Smooth muscle cell (in vitro differentiated cells): ENCODE data around the gene XRCC1. TPM values are rescaled to one million over a fixed set of nuclear protein-coding genes. Genes with fewer than 3 reads are reported as not detected.
A peak's percentile ranks its signal among the peaks of the same experiment; 100 is the strongest.

Experiments
- DNase-seq: peaks from one replicate; lab custom pipeline; 2025; ENCODE audit not compliant: unreplicated experiment; lab: John Stamatoyannopoulos, UW
- H2AFZ ChIP-seq: fragments of 200-600 bp; sonication (generic); 2 replicates; pipeline ENCODE4 v1.6.0; 2016; ENCODE audit warnings: antibody characterized with exemption, low read depth, mild to moderate bottlenecking
- H3F3A ChIP-seq: fragments of 200-600 bp; sonication (generic); 2 replicates; pipeline ENCODE4 v1.6.0; 2017; ENCODE audit warnings: antibody characterized with exemption, low read depth
- H3K27ac ChIP-seq: fragments of 200-600 bp; sonication (generic); 2 replicates; pipeline ENCODE4 v1.5.1; 2016; ENCODE audit warnings: low read depth, mild to moderate bottlenecking
- H3K27me3 ChIP-seq: fragments of 200-600 bp; sonication (generic); 2 replicates; pipeline ENCODE4 v1.6.1; 2016; ENCODE audit warnings: low read depth, mild to moderate bottlenecking
- H3K36me3 ChIP-seq: fragments of 200-600 bp; sonication (generic); 2 replicates; pipeline ENCODE4 v1.5.1; 2016; ENCODE audit warnings: low read depth
- H3K4me1 ChIP-seq: fragments of 200-600 bp; sonication (generic); 2 replicates; pipeline ENCODE4 v1.5.1; 2016; ENCODE audit warnings: low read depth
- H3K4me2 ChIP-seq: fragments of 200-600 bp; sonication (generic); 2 replicates; pipeline ENCODE4 v1.6.0; 2016; ENCODE audit warnings: mild to moderate bottlenecking
- H3K4me3 ChIP-seq: fragments of 200-600 bp; sonication (generic); 2 replicates; pipeline ENCODE4 v1.5.1; 2016; ENCODE audit warnings: mild to moderate bottlenecking
- H3K79me2 ChIP-seq: fragments of 200-600 bp; sonication (generic); 2 replicates; pipeline ENCODE4 v1.6.0; 2016; ENCODE audit warnings: low read depth, mild to moderate bottlenecking
- H3K9ac ChIP-seq: fragments of 200-600 bp; sonication (generic); 2 replicates; pipeline ENCODE4 v1.6.0; 2016; ENCODE audit warnings: low read depth
- H3K9me3 ChIP-seq: fragments of 200-600 bp; sonication (generic); replicated peaks from 2 replicates; pipeline ENCODE4 v1.5.1; 2016; ENCODE audit warnings: low read depth
- H4K20me1 ChIP-seq: fragments of 200-600 bp; sonication (generic); 2 replicates; pipeline ENCODE4 v1.6.0; 2016; ENCODE audit warnings: low read depth
- WGBS: methylation state at CpG from one replicate; pipeline ENCODE4 v1.1.7; 2016; ENCODE audit warnings: low lambda C conversion rate; 5-methylcytosine and 5-hydroxymethylcytosine counted together
- polyA plus RNA-seq: library from polyadenylated mRNA; unstranded; fragments of >200 nt; fragmentation: Nextera tagmentation; extraction: Ambion mirVana; gene quantifications from 2 replicates; pipeline ENCODE4 v1.2.1, GENCODE V29; 2016
- total RNA-seq: library from RNA; depleted of rRNA; stranded (reverse); fragments of >200 nt; gene quantifications from 2 replicates; pipeline ENCODE4 v1.2.3, GENCODE V29; 2014
- TF ChIP-seq, protein P1 (sequence below): fragments of 200-600 bp; sonication (generic); IDR thresholded peaks from 2 replicates; pipeline ENCODE4 v1.5.1; 2017; ENCODE audit warnings: borderline replicate concordance, mild to moderate bottlenecking, antibody characterized with exemption; ENCODE audit not compliant: insufficient read depth, poor library complexity, severe bottlenecking

The XRCC1 gene
- total and polyA plus RNA-seq, 2 experiments from 2014 or later = 24.9 to 35.1 TPM

DNA sequence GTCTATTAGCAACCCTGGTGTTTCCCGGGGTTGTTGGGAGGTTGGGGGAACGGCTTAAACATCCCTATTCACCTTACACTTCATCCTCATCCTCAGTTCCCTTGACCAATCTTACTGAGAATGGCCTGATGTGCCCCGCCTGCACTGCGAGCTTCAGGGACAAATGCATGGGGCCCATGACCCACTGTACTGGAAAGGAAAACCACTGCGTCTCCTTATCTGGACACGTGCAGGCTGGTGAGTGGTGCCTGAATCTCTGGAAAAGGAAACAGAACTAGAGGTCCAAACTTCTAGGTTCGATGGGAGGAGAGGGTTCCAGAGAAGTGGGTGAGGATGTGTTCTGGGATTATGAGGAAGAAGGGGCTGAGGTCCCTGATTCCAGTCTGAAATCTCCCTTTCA lies 6.1 kb upstream of the XRCC1 start:
- H3K27ac ChIP-seq = no peak overlapping the region
- no peaks in the 10 kb centered on the region for H4K20me1 ChIP-seq
- no peak overlapping the region for H3K4me3 ChIP-seq
- H3K9ac ChIP-seq = no peak overlapping the region
- 74% methylated on average over 7 of the region's 7 CpGs for WGBS
- H2AFZ ChIP-seq = no peak overlapping the region
- no peaks in the 10 kb centered on the region for H3K9me3 ChIP-seq
- peaks cover under 1% of the 10 kb centered on the region for H3K79me2 ChIP-seq
- no peaks in the 10 kb centered on the region for H3K27me3 ChIP-seq
- H3K4me2 ChIP-seq = peak overlapping the region; percentile 82
- H3F3A ChIP-seq = no peaks in the 10 kb centered on the region
- DNase-seq = no peak
- TF ChIP-seq, protein P1, sequence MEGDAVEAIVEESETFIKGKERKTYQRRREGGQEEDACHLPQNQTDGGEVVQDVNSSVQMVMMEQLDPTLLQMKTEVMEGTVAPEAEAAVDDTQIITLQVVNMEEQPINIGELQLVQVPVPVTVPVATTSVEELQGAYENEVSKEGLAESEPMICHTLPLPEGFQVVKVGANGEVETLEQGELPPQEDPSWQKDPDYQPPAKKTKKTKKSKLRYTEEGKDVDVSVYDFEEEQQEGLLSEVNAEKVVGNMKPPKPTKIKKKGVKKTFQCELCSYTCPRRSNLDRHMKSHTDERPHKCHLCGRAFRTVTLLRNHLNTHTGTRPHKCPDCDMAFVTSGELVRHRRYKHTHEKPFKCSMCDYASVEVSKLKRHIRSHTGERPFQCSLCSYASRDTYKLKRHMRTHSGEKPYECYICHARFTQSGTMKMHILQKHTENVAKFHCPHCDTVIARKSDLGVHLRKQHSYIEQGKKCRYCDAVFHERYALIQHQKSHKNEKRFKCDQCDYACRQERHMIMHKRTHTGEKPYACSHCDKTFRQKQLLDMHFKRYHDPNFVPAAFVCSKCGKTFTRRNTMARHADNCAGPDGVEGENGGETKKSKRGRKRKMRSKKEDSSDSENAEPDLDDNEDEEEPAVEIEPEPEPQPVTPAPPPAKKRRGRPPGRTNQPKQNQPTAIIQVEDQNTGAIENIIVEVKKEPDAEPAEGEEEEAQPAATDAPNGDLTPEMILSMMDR = no peak
- H3K36me3 ChIP-seq = no peaks in the 10 kb centered on the region
- H3K4me1 ChIP-seq = no peaks in the 10 kb centered on the region

DNA sequence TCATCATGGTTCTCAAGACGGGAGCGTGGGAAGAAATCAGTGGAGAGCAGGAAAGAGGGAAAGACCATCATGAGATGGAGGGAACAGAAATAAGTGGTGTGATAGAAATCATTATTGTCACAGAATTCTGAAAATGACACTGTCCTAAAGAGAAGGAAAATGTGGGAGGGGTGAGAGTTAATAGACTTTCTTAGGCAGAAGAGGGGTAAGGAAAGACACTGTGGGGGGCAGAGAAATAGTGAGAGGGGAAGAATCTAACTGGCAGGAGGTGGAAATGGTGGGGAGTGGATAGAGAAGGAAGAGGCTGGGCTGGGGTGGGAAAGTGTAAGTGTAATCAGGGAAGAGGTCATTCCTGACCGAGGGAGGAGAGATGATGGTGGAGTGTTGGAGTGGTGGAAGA lies 3.5 kb upstream of the XRCC1 start:
- H3K4me2 ChIP-seq = no peak overlapping the region
- WGBS = 96% methylated on average over 2 of the region's 3 CpGs

DNA sequence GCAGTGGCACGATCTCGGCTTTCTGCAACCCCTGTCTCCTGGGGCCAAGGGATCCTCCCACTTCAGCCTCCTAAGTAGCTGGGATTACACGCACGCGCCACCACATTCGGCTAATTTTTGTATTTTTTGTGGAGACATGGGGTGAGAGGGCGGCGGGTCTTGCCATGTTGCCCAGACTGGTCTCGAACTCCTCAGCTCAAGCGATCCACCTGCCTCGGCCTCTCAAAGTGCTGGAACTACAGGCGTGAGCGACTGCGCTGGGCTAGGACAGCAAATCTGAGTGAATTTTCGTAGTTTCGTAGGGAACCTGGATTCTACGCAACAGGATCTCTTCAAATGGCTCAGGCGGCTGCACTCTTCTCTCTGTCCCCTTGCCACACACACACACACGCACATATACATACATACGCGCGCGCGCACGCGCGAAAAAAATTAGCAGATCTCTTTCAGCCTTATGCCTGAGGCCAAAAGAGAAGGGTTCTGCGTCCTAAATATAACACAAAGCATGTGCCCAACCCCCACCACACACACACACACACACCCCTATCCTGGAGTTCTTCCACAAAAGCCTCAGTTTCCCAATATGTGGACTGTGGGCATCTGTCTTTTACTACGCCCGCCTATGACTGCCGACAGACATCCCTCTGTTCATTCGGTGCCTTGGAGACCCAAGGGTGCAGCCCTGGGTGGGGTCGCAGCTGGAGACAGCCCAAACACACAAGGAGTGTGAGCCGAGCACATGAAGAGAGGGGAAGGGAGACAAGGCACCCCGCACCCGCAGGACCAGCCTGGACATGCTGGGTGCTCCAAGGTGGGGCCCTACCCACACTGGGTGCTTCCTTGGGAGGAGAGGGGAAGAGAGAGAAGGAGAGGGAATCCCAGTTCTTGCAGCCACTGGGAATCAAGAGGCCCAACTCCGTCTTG lies 890 bp upstream of the XRCC1 start:
- no peaks in the 10 kb centered on the region for H3K27me3 ChIP-seq
- no peaks in the 10 kb centered on the region for H3F3A ChIP-seq
- H3K4me3 ChIP-seq = peak overlapping the region; percentile 94
- TF ChIP-seq, protein P1 = no peak
- peak overlapping the region; percentile 100 for H3K4me2 ChIP-seq
- DNase-seq = no peak
- H3K9ac ChIP-seq = peak overlapping the region; percentile 75
- WGBS = 75% methylated on average over 37 of the region's 37 CpGs
- H4K20me1 ChIP-seq = no peaks in the 10 kb centered on the region
- H2AFZ ChIP-seq = peak overlapping the region; percentile 94
- H3K9me3 ChIP-seq = no peaks in the 10 kb centered on the region
- H3K4me1 ChIP-seq = peaks cover 10% of the 10 kb centered on the region
- peaks cover 13% of the 10 kb centered on the region for H3K79me2 ChIP-seq
- H3K27ac ChIP-seq = peak overlapping the region; percentile 89
- H3K36me3 ChIP-seq = no peaks in the 10 kb centered on the region

More for the DNA sequence above, 3.5 kb upstream of the XRCC1 start:
- Histone ChIP-seq H3K27me3 (no peaks in the 10 kb centered on the region), H3K9me3 (no peaks in the 10 kb centered on the region), H2AFZ (no peak overlapping the region), H3K4me3 (no peak overlapping the region), H3K9ac (no peak overlapping the region), H3K36me3 (no peaks in the 10 kb centered on the region), H3K79me2 (peaks cover 9% of the 10 kb centered on the region), H3K4me1 (peaks cover 10% of the 10 kb centered on the region), H3K27ac (no peak overlapping the region), H3F3A (no peaks in the 10 kb centered on the region), H4K20me1 (no peaks in the 10 kb centered on the region)
- TF ChIP-seq, protein P1 = no peak
- DNase-seq = no peak
